Activated CD8-positive, alpha-beta memory T cell treated with anti-CD3 and anti-CD28 coated beads, Interleukin-2, amount 50 U/mL, for 1 hour (primary cell): ENCODE measurements around the gene NEGR1.

ENCODE experiments used
- DNase-seq: peaks from one replicate; pipeline ENCODE4 v3.0.0-alpha.2; 2020; ENCODE audit errors: extremely low read depth

The NEGR1 gene

DNA sequence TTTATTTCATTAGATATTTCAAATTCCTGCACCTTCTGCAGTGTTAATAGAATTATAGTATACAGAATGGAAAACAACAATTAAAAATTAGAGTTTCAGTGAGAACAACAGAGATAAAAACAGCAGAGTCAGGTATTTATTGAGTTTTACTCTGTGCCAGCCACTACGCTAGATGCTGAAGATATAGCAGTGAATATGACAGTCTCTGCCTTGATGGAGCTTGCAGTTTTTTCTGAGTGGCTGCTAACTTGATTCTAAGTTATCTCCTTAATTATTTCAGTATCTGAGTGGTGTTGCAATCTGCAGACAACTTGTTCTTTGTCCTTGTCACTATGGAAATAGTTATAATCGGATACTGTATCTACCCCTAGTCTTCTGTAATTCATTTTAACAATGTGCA, 817.2 kb downstream of the NEGR1 start:
- DNase-seq = no peak

DNA sequence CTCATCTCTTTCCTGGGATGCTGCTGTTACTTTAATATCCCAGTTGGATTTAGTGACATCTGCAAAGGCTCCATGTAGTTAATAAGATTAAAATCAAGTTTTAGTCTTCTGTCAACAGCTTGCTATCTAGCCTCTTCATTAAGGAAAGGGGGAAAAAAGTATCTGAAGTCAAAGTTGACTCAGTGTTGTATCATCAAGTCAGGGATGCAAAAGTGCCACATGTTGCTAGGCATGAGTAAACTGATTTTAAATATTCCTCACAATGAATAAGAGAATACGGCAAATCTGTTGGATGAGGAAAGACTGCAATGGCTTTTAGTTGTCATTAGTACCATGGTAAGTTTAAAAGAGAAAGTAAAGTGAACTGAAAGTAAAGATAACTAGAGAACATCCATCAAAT, 818.3 kb downstream of the NEGR1 start:
- no peak for DNase-seq

DNA sequence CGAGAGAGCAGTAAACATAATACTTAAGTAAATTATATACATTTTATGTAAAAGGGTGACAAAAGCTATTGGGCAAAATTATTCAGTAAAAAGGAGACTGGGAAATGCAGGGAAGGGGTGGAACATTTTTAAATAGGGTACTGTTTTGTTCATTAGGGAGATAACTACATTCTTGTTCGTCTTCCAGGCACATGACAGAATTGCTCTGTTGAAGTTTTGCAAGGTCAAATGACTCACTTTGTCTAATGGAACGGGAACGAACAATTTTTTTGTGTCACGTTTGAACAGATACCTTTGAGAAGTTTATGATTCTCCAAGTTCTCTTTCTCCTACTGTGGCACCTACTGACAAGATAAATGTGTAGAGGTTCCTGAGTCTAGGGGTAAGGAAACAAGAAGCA, 819.2 kb downstream of the NEGR1 start:
- DNase-seq = no peak

DNA sequence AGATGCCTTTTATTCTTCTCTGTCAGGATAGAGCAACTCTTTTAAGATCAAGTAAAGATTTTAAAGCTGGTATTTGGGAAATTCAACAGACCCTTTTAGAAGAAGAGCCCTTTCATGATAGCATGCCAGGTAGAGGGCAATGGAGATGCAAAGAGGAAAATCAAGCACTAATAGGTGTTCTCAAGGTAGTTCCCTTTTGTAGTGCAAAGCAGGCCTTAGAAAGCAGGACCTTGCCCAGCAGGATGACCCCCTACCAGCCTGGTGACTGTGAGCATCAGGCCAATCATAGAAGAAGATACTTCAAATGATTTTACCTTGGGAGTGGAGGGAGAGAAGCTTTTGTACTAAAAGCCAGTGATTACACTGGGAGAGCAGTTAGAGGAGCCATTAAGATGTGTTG, 820.1 kb downstream of the NEGR1 start:
- DNase-seq = no peak

DNA sequence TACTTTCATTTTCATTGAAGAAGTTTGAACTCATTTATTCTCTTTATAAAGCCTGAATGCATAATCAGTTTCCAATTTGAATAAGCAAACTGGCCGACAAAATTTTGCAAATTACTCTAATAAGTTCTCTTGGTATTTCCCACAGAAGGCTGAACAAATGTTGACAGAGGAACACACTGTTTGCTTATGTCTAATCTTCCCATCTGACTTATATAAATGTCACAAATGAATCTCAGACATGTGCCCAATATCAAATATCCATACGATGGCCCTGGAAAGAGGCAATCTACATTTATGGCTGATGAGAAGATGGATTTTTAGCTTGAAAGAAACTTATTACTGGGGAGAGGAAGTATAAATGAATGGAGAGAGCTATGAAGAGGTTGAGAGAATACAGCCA, 820.9 kb downstream of the NEGR1 start:
- DNase-seq = no peak

DNA sequence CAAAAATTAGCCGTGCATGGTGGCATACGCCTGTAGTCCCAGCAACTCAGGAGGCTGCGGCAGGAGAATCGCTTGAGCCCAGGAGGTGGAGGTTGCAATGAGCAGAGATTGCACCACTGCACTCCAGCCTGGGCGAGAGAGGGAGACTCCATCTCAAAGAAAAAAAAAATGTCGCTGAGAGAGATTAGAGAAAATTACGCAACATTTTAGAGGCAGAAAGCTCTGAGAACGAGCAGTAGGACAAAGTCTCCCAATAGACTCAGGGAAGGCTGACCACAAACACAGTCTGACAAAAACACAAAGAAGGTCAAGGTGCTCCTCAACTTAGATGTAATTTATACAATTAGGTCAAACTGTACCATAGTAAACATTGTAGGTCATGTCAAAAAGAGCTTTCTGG, 833.9 kb downstream of the NEGR1 start:
- no peak for DNase-seq

DNA sequence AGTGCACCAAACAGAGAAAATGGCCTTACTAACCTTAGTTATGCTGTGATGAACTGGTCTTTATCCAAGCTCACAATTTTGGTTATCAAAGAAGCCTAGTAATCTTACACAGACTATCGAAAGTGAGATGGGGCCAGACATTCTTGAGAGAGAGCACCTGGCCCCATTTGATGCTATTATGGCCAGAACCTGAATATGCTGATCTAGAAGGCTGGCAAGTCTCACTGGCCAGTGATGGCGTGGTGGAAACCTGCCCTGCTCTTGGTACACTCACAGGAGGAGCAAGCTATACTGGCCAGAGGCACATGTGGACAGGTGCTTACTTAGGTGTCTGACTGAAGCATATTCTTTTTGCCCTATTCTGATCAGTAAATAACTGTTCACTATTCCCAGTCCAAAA, 843.7 kb downstream of the NEGR1 start:
- DNase-seq = no peak

DNA sequence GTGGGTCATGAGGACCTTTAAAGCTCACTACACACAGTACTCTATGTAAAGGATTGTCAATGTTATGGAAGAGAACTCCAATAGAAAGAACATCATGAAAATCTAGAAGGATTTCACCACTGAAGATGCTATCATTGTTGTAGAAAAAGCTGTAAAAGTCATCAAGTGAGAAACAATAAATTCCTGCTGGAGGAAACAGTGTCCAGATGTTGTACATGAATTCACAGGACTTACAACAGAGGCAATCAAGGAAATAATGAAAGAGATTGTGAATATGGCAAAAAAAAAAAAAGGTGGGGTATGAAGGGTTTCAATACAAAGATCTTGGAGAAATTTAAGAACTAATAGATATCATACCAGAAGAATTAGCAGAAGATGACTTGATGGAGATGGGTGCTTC, 846.4 kb downstream of the NEGR1 start:
- no peak for DNase-seq

DNA sequence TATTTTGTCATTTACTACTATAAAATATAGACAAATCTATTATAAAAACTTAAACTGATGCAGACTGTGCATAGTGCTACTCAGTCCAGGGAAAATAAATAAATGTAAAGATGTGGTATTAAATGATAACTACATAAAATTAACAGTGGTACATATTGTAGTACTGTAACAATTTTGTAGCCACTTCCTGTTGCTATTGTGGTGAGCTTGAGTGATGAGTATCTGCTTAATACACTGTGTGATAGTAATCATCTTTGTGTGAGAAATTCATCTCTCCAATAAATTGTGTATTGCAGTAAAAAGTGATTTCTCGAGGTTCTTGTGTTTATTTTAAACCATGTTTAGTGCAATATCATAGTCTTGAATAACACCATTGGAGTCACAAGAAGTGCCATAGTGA, 848.1 kb downstream of the NEGR1 start:
- no peak for DNase-seq

DNA sequence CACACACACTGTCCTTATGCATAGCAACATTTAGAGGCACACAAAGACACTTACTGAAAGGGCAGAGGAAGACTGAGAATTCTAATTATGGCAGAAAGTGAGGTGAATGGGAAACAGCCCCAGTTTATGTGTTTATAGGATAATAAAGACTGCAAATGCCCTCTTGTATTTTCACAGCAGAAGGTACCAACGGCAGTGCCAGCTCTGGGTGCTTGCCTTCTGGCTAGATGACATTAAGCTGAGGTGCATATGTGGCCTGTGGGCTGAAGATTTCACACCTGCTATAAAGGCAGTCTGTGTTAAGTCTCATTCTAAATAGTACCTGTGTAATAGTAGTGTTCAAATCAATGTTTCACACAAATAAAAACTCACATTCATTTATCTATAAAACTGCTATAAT, 854.3 kb downstream of the NEGR1 start:
- DNase-seq = no peak

DNA sequence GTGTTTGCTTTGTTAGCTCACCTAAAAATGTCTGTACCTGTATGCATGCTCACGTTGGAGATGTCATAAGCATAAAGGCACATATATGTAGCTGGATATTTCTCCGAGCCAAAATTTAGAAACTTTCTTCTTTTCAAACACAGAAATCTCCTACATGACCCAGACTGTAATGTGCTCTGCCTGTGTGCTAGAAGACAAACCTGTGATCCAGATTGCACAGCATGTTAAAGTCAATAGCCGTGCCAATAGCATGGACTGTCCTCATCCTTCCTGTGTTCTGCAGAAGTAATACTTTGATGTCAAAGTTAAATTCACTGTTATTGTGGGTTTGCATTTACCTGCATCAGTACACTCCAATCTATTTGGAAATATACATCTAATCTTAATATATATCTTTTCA, 855.3 kb downstream of the NEGR1 start:
- no peak for DNase-seq

DNA sequence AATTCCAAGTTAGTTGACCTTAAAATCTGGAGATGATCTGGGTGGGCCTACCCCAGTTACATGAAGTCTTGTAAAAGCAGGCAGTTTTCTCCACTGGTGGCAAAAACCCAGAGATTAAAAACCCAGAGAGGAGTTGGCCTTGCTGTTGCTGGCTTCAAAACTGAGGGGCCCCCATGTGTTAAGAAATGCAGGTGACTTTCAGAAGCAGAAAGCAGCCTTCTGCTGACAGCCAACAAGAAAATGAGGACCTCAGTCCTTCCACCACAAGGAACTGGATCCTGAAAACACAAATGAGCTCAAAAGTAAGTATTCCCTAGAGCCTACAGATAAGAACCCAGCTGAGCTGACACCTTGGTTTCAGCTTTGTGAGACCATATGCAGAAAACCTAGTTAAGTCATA, 857.8 kb downstream of the NEGR1 start:
- no peak for DNase-seq

DNA sequence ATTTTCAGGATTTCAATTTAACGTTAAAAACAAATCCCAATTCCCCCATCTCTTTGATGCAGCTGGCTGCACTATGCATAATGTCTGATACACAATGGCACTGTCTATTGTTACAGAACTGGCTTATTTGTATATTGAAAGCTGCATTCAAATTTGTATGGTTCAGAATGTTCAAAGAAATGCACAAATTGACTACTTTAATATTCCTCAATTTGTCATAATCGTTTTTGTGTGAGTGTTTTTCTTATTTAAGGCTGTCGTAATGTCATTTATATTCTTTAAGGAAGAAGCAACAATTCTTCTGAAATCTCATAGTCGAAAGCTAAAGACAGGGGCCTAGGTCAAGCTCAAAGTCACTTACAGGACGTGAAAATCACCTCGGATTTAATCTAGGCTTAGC, 860.1 kb downstream of the NEGR1 start:
- DNase-seq = no peak

DNA sequence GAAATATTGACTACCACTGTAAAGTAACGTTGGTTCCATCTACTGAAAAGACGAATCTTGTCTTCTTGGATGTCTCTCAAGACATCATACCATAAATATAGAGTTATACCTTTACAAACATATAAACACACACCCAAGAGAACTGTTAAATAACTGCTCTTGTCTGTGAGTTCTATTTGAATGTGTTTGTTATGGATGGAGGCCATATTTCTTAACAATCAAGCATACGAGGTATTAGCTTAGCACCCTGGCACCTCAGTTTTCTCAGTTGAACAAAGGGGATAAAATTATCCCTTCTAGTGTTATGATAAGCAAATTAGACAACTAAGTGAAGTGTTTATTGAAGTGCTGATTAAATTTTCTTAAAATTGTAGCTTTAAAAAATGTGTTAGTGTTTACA, 864.9 kb downstream of the NEGR1 start:
- DNase-seq = no peak

DNA sequence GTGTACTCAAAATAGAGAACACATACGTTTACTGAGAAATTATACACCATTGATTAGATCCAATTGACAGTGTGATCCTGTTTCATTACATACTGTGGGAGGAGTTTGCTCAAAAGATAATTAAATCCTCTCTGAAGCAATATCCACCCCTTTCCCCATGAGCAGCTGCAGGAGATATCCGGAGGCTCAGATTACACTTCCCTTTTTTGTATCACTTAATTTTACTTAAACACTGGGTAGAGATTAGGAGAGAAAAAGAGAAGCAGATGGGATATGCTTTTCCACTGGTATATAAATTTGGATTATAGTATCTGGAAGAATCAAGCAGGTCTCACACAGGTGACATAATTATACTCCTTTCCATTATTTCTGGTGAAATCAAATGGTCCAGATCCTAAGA, 868.2 kb downstream of the NEGR1 start:
- DNase-seq = no peak

DNA sequence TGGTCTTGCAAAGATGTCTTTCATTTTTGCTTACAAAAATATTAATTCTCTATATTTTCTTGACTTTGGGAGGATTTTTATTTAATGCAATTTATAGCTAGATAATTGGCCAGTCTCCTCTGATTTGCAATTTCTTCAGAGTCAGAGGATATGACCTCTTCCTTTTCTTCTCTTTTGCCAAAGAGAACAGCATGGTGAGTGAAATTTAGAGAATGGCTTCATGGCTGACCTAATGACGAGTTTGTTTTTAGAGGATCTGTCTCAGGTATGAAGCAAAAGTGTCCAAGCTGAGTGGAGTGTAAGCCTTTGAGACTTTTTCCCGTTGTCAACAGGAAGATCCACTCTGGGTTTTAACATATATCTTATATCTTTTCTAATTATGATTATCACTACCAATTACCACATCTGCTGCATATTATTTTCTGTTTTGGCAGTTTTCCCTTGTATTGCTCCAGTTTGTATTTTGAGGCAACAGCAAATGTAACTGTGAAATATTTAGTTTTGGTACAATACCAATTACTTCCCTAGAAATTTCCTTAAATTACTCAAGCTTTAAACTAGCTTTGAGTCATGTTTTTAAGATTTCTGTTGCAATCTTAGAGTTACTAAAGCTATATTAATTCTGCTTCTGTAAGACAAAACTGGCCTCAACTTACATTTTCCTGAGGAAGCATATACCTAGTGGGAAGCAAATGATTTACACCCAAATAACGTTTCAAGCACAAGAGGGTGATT, 868.7 kb downstream of the NEGR1 start:
- DNase-seq = no peak

DNA sequence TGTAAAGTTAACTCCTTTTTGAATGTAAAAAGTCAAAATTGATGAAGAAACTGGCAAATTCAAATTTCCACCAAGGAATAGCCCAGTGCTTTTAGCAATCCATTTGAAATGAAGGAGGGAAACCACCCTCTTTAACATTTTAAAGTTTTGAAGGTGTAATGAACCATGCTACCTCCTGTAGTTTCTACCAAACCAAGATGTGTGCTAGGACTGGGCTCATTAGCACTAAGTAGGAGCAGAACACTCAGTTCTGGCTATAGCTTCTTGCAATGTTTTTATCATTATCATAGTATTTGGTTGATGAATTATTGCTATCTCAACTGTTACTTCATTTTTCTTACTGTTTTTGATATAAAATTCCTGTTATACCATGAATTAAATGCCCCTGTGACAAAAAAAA, 882.3 kb downstream of the NEGR1 start:
- DNase-seq = no peak

DNA sequence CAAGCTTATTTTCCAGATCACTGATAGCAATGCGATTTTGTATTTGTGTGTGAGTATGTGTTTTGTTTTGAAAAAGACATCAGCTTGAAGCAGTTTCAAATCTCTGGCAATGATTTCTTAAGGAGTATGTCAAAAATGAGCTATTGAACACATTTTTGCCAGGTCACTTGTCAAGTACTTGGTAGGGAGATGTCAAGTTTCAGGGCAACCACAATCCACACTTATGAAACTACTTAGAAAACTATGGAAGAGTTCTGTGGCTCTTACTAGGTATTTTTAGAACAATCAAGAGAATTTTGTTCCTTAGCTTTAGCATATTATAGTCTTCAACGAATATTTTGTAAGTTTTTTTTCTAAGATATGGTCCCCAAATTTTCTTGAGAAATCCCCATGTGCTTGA, 882.7 kb downstream of the NEGR1 start:
- no peak for DNase-seq

DNA sequence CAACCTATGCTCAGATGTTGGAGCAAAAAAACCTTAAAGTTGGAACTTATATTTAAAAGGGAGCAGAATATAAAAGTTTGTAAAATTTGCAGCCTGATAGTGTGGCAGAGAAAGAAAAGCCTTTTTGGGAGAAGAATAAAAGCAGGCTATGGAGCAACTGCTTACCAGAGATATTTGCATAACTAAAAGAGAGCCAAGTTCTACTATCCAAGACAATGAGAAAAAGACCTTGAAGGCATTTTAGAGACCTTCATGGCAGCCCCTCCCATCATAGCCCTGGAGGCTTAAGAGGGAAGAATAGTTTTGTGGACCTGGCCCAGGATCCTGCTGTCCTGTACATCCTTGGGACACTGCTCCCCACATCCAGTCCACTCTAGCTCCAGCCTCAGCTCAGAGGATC, 889.0 kb downstream of the NEGR1 start:
- DNase-seq = no peak

DNA sequence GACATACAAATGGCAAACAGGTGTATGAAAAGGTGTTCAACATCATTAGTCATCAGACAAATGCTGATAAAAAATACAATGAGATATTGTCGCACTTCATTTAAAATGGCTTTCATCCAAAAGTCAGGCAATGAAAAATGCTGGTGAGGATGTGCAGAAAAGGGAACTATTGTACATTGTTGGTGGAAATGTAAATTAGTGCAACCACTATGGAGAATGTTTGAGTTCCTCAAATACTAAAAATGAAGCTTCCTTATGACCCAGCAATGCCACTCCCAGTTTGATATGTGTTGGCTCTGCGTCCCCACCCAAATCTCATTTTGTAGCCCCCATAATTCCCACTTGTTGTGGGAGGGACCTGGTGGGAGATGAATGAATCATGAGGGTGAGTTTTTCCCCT, 891.8 kb downstream of the NEGR1 start:
- DNase-seq = no peak

DNA sequence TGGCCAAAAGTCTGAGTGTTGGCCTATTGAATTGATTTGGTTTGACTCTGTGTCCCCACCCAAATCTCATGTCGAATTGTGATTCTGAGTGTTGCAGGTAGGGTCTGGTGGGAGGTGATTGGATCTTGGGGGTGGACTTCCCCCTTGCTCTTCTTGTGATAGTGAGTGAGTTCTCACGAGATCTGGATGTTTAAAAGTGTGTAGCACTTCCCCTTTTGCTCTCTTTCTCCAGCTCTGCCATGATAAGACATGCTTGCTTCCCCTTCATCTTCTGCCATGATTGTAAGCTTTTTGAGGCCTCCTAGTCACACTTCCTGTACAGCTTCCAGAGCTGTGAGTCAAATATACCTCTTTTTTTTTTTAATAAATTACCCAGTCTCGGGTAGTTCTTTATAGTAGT, 904.5 kb downstream of the NEGR1 start:
- no peak for DNase-seq

DNA sequence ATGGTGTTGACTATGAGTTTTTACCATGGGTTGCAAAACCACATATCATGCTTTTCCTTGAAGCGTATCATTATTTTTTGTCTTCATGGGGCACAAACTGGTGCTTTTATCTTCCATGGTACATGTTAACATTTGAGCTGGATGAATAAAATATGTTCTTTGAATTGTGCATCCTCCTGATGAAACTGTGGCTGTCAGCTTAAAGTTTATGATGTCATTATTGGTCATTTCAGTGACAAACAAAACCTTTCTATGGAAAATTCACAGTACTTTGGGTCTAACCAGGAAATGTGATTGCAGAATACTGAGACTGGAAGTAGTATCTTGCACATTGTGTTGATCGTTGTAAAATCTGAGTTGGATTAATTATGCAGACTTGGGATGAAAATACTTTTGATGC, 909.8 kb downstream of the NEGR1 start:
- no peak for DNase-seq

DNA sequence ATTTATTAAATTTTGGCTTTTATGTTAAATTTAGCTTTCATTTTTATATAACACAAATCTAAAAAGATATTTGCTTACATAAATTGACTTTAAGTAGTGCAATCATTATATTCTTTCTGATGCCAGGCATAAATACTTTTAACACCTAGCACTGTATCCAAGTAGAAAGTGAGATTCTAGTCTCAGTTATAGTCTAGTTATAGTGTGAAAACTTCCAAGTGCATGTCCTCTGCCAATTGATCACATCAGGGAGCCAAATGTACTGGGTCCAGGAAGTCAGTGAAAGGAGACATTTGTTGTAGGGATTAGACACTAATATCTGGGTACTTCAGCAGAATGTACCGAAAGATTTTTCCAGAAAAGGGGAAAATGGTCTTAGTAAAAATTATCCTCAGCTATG, 910.8 kb downstream of the NEGR1 start:
- DNase-seq = no peak

DNA sequence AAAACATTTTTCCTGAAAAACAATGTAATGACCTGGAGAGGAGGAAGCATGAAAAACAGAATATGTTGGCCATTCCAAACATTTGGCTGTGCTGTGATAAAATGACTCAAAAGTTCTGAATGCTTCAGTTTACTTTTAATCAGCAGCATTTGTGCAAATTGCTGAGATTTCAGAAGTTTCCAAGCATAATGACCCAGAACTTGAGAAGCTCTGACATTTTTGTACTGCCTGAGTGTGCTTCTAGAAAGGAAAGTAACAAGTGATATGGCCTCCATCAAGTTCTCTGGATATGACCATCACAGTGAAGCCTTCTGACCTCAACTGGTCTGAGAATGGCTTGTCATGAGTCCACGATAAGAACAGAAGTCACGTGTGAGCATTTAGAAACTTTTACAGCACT, 918.1 kb downstream of the NEGR1 start:
- no peak for DNase-seq

DNA sequence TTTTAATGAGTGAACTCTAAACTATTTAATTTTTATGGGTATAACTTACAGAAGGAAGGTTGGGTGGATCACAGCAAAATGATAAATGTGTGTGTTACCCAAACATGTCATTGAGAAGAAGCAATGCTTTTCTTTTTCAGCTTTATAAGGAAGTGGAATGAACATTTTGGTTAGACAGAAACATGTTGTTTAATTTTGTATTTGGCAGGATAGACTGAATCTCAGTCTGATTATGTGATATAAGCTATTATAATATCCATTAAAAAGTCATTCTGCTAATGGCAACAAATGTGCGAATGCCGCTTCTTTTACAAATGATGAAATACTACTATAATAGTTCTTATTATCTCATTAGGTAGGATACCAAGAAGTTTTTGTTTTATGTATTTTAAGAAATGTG, 919.6 kb downstream of the NEGR1 start:
- DNase-seq = no peak
